ENCODE data around the gene CDC45. TPM values are rescaled to one million over a fixed set of nuclear protein-coding genes. Genes with fewer than 3 reads are reported as not detected.

Gene CDC45
- total and polyA plus RNA-seq, 2 donors from 2014 or later, result 0.32 to 1.1 TPM

- intact Hi-C loops (cut with DNase I), result no loop called here
- no peaks in the 10 kb centered on the region for H3K4me1 ChIP-seq (ENCODE audit: control insufficient read depth in 2 of 3, insufficient read depth in 2 of 3, low read depth in 1 of 3, low read length in 3 of 3)
- H3K27ac ChIP-seq (ENCODE audit: low read depth in 2 of 2, low read length in 2 of 2), result no peak overlapping the region
- H3K4me3 ChIP-seq (ENCODE audit: low read length in 3 of 3), result no peak overlapping the region
- no peak for FAIRE-seq
- DNase-seq, result no peak
- H3K9ac ChIP-seq (ENCODE audit: low read length in 3 of 3), result no peak overlapping the region
- H3K27me3 ChIP-seq (ENCODE audit: control insufficient read depth, insufficient read depth, low read length), result no peaks in the 10 kb centered on the region
- H3K9me3 ChIP-seq (ENCODE audit: control insufficient read depth in 2 of 3, insufficient read depth in 1 of 3, low read length in 3 of 3), result no peaks in the 10 kb centered on the region
- H3K36me3 ChIP-seq (ENCODE audit: control insufficient read depth in 2 of 3, insufficient read depth in 3 of 3, low read length in 3 of 3), result no peaks in the 10 kb centered on the region
- no peak for TF ChIP-seq CTCF (IDR thresholded peaks at IDR 0.05; ENCODE audit: borderline replicate concordance, extremely low read depth, insufficient read depth)
These were observed 24.1 kb downstream of the CDC45 start for GRCh38 chr22:19503869-19504268.

- no peaks in the 10 kb centered on the region for H3K27me3 ChIP-seq (ENCODE audit: control insufficient read depth, insufficient read depth, low read length)
- no peak overlapping the region for H3K9ac ChIP-seq (ENCODE audit: low read length in 3 of 3)
- no peak overlapping the region for H3K4me3 ChIP-seq (ENCODE audit: low read length in 3 of 3)
- no peaks in the 10 kb centered on the region for H3K4me1 ChIP-seq (ENCODE audit: control insufficient read depth in 2 of 3, insufficient read depth in 2 of 3, low read depth in 1 of 3, low read length in 3 of 3)
- intact Hi-C loops (cut with DNase I), result no loop called here
- no peaks in the 10 kb centered on the region for H3K36me3 ChIP-seq (ENCODE audit: control insufficient read depth in 2 of 3, insufficient read depth in 3 of 3, low read length in 3 of 3)
- TF ChIP-seq CTCF (IDR thresholded peaks at IDR 0.05; ENCODE audit: borderline replicate concordance, extremely low read depth, insufficient read depth), result no peak
- FAIRE-seq, result no peak
- no peak for DNase-seq
- no peak overlapping the region for H3K27ac ChIP-seq (ENCODE audit: low read depth in 2 of 2, low read length in 2 of 2)
- H3K9me3 ChIP-seq (ENCODE audit: control insufficient read depth in 2 of 3, insufficient read depth in 1 of 3, low read length in 3 of 3), result no peaks in the 10 kb centered on the region
These were observed 25.4 kb downstream of the CDC45 start for GRCh38 chr22:19504900-19505734.

GRCh38 chr22:19505735-19506126, 26.0 kb downstream of the CDC45 start:
- Histone ChIP-seq H3K4me1 (ENCODE audit: control insufficient read depth in 2 of 3, insufficient read depth in 2 of 3, low read depth in 1 of 3, low read length in 3 of 3) (no peaks in the 10 kb centered on the region), H3K27me3 (ENCODE audit: control insufficient read depth, insufficient read depth, low read length) (no peaks in the 10 kb centered on the region), H3K27ac (ENCODE audit: low read depth in 2 of 2, low read length in 2 of 2) (no peak overlapping the region), H3K9me3 (ENCODE audit: control insufficient read depth in 2 of 3, insufficient read depth in 1 of 3, low read length in 3 of 3) (no peaks in the 10 kb centered on the region), H3K9ac (ENCODE audit: low read length in 3 of 3) (no peak overlapping the region), H3K36me3 (ENCODE audit: control insufficient read depth in 2 of 3, insufficient read depth in 3 of 3, low read length in 3 of 3) (no peaks in the 10 kb centered on the region), H3K4me3 (ENCODE audit: low read length in 3 of 3) (no peak overlapping the region)
- no peak for TF ChIP-seq CTCF (IDR thresholded peaks at IDR 0.05; ENCODE audit: borderline replicate concordance, extremely low read depth, insufficient read depth)
- intact Hi-C loops (cut with DNase I), result no loop called here
- FAIRE-seq (no peak), DNase-seq (no peak)

Measured in kidney (tissue), 14 donors.